Astrocyte of the spinal cord (primary cell): ENCODE measurements around the gene TMPRSS13.
"Not testable (repeated sequence)": the region's sequence is repeated elsewhere in the genome, so short reads cannot be mapped to it uniquely, and the experiment has no call there.

Experiments
- DNase-seq: peaks from one replicate; pipeline ENCODE4 v3.0.0; 2011; ENCODE audit warnings: low read depth, low spot score
- H3K4me3 ChIP-seq: 2 replicates; pipeline ENCODE4 v1.5.1; 2011; ENCODE audit warnings: low read depth, mild to moderate bottlenecking, low read length, moderate library complexity
- in situ Hi-C: cut with HindIII; loops from 2 replicates; pipeline ENCODE4 v1.10.0; 2017; ENCODE audit warnings: low sequenced_read_pairs
- TF ChIP-seq, protein P1 (sequence below): IDR thresholded peaks from 2 replicates; pipeline ENCODE4 v1.5.1; 2012; ENCODE audit warnings: low read depth, mild to moderate bottlenecking, low read length, inconsistent platforms

Gene TMPRSS13

DNA sequence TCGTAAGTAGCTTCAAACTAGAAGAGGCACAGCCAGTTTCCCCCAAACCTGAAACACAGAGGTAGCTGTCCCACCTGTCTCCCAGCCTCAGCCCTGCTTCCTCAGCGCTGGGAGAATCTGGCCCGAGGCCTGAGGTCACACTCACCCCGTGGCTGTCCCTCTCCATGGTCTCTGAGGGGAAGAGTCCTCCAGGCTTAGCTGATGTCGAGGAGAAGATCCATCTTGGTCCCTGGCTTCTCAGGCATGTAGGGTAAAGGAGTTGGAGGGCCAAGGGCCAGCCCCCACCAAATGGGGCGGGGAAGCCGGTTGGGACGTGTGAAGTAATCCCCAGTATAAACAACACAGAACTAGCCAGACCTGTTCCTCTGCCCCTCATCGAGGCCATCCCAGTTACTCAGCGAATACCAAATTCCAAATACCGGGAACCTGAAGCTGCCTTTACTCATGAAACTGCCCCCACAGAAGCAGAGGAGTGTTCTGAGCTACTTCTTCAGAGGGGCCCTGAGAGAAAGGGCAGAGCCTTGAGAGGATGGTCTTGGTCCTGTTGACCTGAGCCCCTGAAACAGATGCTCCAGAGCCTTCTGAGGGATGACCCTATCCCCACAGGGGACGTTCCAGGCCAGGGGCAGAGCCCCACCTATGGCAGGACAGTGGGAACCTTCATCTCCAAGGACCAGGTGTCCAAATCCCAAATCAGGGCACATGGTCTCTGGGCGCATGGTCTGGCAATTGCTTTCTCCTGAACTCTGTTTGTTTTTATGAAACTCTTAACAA lies at the start of gene TMPRSS13:
Gene TMPRSS13, minus strand, starts transcription at position 261 of the 774 bp plus-strand sequence. Its CDS starts 95 bp downstream, at position 166.
- H3K4me3 ChIP-seq, result no peak within 1 kb of the TSS
- in situ Hi-C loops, result no loop called here
- no peak for DNase-seq
- TF ChIP-seq, protein P1, sequence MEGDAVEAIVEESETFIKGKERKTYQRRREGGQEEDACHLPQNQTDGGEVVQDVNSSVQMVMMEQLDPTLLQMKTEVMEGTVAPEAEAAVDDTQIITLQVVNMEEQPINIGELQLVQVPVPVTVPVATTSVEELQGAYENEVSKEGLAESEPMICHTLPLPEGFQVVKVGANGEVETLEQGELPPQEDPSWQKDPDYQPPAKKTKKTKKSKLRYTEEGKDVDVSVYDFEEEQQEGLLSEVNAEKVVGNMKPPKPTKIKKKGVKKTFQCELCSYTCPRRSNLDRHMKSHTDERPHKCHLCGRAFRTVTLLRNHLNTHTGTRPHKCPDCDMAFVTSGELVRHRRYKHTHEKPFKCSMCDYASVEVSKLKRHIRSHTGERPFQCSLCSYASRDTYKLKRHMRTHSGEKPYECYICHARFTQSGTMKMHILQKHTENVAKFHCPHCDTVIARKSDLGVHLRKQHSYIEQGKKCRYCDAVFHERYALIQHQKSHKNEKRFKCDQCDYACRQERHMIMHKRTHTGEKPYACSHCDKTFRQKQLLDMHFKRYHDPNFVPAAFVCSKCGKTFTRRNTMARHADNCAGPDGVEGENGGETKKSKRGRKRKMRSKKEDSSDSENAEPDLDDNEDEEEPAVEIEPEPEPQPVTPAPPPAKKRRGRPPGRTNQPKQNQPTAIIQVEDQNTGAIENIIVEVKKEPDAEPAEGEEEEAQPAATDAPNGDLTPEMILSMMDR, result no peak

DNA sequence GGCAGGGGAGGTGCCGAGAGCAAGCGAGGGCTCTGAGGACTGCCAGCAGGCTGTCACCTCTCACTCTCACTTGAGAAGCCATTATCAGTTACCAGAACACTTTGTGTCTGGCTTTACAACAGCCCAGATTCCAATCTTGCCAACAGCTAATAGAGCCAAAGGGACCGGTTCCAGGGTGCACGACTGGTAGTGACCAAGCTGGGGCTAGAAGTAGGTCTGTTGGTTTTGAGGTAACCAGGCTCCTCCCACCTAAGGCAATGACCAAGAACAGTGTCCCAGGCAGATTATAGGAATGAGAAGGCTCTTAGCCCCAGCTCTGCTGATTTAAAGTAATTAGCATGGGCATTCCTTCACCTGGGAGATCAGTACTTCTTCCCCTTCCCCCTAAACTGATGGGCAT lies 49.8 kb upstream of the TMPRSS13 start:
- in situ Hi-C loops, result no loop called here
- TF ChIP-seq, protein P1, result no peak
- no peak overlapping the region for H3K4me3 ChIP-seq
- DNase-seq, result no peak

DNA sequence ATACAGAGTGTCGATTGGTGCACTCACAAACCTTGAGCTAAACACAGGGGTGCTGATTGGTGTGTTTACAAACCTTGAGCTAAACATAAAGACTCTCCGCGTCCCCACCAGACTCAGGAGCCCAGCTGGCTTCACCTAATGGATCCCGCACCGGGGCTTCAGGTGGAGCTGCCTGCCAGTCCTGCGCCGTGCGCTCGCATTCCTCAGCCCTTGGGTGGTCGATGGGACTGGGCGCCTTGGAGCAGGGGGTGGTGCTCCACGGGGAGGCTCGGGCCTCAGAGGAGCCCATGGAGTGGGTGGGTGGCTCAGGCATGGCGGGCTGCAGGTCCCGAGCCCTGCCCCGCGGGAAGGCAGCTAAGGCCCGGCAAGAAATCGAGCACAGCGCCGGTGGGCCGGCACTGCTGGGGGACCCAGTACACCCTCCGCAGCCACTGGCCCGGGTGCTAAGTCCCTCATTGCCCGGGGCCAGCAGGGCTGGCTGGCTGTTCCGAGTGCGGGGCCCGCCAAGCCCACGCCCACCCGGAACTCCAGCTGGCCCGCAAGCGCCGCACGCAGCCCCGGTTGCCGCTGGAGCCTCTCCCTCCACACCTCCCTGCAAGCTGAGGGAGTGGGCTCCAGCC lies 49.2 kb upstream of the TMPRSS13 start:
- DNase-seq, in situ Hi-C loops, H3K4me3 ChIP-seq: not testable (repeated sequence)

DNA sequence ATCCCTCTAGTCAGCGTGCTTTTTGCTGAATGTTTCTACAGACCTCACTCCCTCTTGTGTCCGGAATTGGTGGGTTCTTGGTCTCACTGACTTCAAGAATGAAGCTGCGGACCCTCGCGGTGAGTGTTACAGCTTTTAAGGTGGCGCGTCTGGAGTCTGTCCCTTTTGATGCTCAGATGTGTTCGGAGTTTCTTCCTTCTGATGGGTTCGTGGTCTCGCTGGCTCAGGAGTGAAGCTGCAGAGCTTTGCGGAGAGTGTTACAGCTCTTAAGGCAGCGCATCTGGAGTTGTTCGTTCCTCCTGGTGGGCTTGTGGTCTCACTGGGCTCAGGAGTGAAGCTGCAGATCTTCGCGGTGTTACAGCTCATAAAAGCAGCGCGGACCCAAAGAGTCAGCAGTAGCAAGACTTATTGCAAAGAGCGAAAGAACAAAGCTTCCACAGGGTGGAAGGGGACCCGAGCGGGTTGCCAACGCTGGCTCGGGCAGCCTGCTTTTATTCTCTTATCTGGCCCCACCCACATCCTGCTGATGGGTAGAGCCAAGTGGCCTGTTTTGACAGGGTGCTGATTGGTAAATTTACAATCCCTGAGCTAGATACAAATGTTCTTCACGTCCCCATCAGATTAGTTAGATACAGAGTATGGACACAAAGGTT lies 48.5 kb upstream of the TMPRSS13 start:
- H3K4me3 ChIP-seq, DNase-seq, in situ Hi-C loops: not testable (repeated sequence)

DNA sequence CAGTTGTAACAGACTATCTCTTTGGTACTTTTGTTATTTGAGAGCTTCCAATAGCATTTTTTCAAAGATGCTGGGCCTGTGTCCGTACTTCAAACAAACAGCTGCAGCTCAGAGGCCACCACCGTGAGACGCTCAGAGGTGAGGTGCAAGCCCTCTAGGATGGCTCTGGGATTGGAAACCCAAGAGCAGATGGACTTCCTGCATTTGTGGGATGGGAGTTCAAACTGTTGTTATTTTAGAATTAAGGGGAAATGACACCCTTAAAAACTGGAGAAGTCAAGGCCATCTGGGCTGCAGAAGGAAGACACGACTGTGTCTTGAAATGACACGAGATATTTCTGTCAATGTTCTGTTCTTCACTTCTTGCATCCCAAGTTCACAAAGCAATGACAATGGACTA lies 47.8 kb upstream of the TMPRSS13 start:
- no peak for DNase-seq
- TF ChIP-seq, protein P1, result no peak

DNA sequence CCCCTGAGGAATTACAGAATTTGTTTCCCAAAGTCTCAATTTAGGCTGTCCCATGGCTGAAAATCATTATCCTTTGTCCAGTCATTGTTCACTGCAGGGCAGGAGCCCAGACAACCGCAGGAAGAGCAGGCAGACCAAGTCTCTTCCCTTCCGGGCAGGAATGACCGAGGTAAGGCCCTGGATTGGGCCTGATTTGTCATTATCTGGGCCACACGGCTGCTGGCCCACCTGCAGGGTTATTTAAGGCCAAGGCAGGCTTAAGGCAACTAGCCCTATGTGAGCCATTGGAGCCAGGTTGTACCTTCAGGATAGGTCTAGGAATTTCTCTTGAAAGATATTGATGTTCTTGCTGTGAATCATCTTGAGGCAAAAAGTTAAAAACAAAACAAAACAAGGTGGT lies 47.2 kb upstream of the TMPRSS13 start:
- H3K4me3 ChIP-seq, result no peak overlapping the region
- in situ Hi-C loops, result no loop called here
- TF ChIP-seq, protein P1, result no peak
- no peak for DNase-seq

More for the DNA sequence above, 47.8 kb upstream of the TMPRSS13 start:
- in situ Hi-C loops, result no loop called here
- H3K4me3 ChIP-seq, result no peak overlapping the region

DNA sequence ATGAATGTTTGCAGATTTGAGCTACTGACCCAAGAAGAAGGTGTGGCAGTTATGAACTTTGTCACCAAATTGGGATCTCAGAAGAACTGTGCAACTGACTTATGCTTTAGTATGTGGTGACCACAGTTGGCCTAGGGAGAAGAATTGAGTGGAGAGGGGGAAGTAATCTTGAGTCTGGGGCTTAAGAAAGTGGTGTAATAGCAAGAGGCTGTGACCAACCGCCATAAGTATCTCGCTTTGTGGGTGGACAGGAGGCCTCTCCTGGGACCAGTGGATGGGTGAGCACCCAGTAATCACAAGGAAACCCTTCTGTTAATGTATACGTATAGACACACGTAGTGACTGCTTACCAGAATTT lies 44.3 kb upstream of the TMPRSS13 start:
- TF ChIP-seq, protein P1, result no peak
- H3K4me3 ChIP-seq, result no peak overlapping the region
- in situ Hi-C loops, result no loop called here
- no peak for DNase-seq
